Hepatocyte (in vitro differentiated cells): ENCODE data around the gene LSM10.

ENCODE experiments used
- CTCF ChIP-seq: fragments of 200-600 bp; sonication (generic); IDR thresholded peaks from 2 replicates; pipeline ENCODE4 v1.5.1; 2016; ENCODE audit warnings: antibody characterized with exemption, mild to moderate bottlenecking; ENCODE audit not compliant: poor library complexity
- EZH2 ChIP-seq: fragments of 200-600 bp; sonication (generic); IDR thresholded peaks from 2 replicates; pipeline ENCODE4 v1.6.1; 2016; ENCODE audit warnings: antibody characterized with exemption, mild to moderate bottlenecking, borderline replicate concordance

GRCh38 chr1:36344395-36344680, 53.4 kb downstream of the LSM10 start:
- TF ChIP-seq CTCF (no peak), EZH2 (no peak)
